GM19455 (cell line): Measurements from ENCODE around the gene REPS1.

Experiments
- ATAC-seq: cut with Tn5 transposase; IDR thresholded peaks from one replicate; pipeline ENCODE4 v1.9.1; 2021; ENCODE audit not compliant: unreplicated experiment

Gene REPS1

GRCh38 chr6:138865480-138866109 lies 122.5 kb downstream of the REPS1 start:
- ATAC-seq, result no peak

DNA sequence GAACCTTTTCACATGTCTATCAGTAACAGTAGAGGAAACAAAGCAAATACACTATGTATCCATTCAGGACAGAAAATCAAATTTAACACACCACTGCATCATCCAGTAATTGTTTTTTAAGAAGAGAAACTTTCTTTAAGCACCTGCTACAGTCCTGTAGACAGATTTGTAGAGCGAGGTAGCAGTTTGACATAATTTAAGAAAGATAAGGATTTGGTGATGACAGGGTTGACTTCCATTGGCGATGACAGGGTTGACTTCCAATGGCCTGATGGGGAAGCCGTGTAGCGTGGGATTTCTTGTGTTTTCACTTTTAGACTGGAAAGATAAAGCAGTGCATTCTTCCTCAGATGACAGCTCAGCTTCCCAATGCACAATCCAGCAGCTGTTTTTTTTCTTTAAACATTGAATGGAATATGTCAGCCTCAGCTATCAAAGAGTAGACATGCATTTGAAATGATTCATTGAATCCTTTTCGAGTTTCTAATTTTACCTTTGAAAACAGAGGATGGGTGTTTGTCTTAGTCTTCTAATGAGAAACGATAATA lies 123.6 kb downstream of the REPS1 start:
- ATAC-seq, result no peak

- no peak for ATAC-seq
These were observed 124.7 kb downstream of the REPS1 start for GRCh38 chr6:138863321-138863720.

DNA sequence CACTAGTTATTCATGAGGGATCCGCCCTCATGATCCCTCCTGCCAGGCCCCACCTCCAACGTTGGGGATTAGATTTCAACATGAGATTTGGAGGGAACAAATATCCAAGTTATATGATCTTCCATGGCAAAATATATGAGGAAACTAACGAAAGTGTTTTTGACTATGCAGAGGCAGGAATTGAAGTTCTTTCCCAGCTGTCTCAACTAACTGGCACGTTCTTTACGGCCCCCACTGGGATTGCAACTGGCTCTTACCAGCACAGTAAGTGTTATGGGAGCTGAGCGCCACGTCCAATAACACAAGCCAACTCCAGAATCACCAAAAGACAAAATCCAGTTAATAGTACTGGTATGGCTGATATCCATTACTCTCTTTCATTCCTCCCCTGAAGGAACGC lies 125.6 kb downstream of the REPS1 start:
- ATAC-seq, result no peak

GRCh38 chr6:138857775-138858174 lies 130.3 kb downstream of the REPS1 start:
- no peak for ATAC-seq

- ATAC-seq, result no peak
These were observed 131.4 kb downstream of the REPS1 start for GRCh38 chr6:138856654-138857053.
